ENCODE measurements around the gene ASAP2.
"Not testable (repeated sequence)": the region's sequence is repeated elsewhere in the genome, so short reads cannot be mapped to it uniquely, and the experiment has no call there.

ASAP2 gene

GRCh38 chr2:9398251-9398650 is 191.6 kb downstream of the ASAP2 start:
- not testable (repeated sequence) for DNase-seq (ENCODE audit: low read depth in 1 of 2, low spot score in 1 of 2)

- DNase-seq (ENCODE audit: low read depth in 1 of 2, low spot score in 1 of 2), result no peak
These were observed 192.5 kb downstream of the ASAP2 start for GRCh38 chr2:9398881-9399780.

- DNase-seq (ENCODE audit: low read depth in 1 of 2, low spot score in 1 of 2), result no peak
These were observed 193.9 kb downstream of the ASAP2 start for GRCh38 chr2:9400268-9401058.

GRCh38 chr2:9401059-9401547 is 194.5 kb downstream of the ASAP2 start:
- no peak for DNase-seq (ENCODE audit: low read depth in 1 of 2, low spot score in 1 of 2)

- no peak for DNase-seq (ENCODE audit: low read depth in 1 of 2, low spot score in 1 of 2)
These were observed 195.2 kb downstream of the ASAP2 start for GRCh38 chr2:9401646-9402371.

- DNase-seq (ENCODE audit: low read depth in 1 of 2, low spot score in 1 of 2), result no peak
These were observed 197.3 kb downstream of the ASAP2 start for GRCh38 chr2:9403924-9404323.

- no peak for DNase-seq (ENCODE audit: low read depth in 1 of 2, low spot score in 1 of 2)
These were observed 197.8 kb downstream of the ASAP2 start for GRCh38 chr2:9404451-9404850.

- DNase-seq (ENCODE audit: low read depth in 1 of 2, low spot score in 1 of 2), result no peak
These were observed 199.0 kb downstream of the ASAP2 start for GRCh38 chr2:9405636-9406035.

- no peak for DNase-seq (ENCODE audit: low read depth in 1 of 2, low spot score in 1 of 2)
These were observed 200.1 kb downstream of the ASAP2 start for GRCh38 chr2:9406529-9407362.

GRCh38 chr2:9407363-9407811 is 200.8 kb downstream of the ASAP2 start:
- DNase-seq (ENCODE audit: low read depth in 1 of 2, low spot score in 1 of 2), result no peak

- DNase-seq (ENCODE audit: low read depth in 1 of 2, low spot score in 1 of 2), result no peak
These were observed 202.1 kb downstream of the ASAP2 start for GRCh38 chr2:9408641-9409151.

GRCh38 chr2:9410108-9410507 is 203.5 kb downstream of the ASAP2 start:
- no peak for DNase-seq (ENCODE audit: low read depth in 1 of 2, low spot score in 1 of 2)

GRCh38 chr2:9412781-9413180 is 206.2 kb downstream of the ASAP2 start:
- no peak for DNase-seq (ENCODE audit: low read depth in 1 of 2, low spot score in 1 of 2)

GRCh38 chr2:9415516-9416169 is 209.0 kb downstream of the ASAP2 start:
- DNase-seq (ENCODE audit: low read depth in 1 of 2, low spot score in 1 of 2), result no peak

- DNase-seq (ENCODE audit: low read depth in 1 of 2, low spot score in 1 of 2), result no peak
These were observed 209.8 kb downstream of the ASAP2 start for GRCh38 chr2:9416267-9416961.

GRCh38 chr2:9416962-9417316 is 210.3 kb downstream of the ASAP2 start:
- DNase-seq (ENCODE audit: low read depth in 1 of 2, low spot score in 1 of 2), result no peak

GRCh38 chr2:9417725-9418124 is 211.1 kb downstream of the ASAP2 start:
- DNase-seq (ENCODE audit: low read depth in 1 of 2, low spot score in 1 of 2), result no peak

- no peak for DNase-seq (ENCODE audit: low read depth in 1 of 2, low spot score in 1 of 2)
These were observed 212.1 kb downstream of the ASAP2 start for GRCh38 chr2:9418746-9419145.

- no peak for DNase-seq (ENCODE audit: low read depth in 1 of 2, low spot score in 1 of 2)
These were observed 212.9 kb downstream of the ASAP2 start for GRCh38 chr2:9419541-9419940.

Measured in activated CD4-positive, alpha-beta T cell treated with anti-CD3 and anti-CD28 coated beads, Interleukin-2, amount 50 U/mL, for 24 hours (primary cell).